SK-N-SH treated with all-trans-retinoic acid at 6 μM for 48 hours (cell line): Measurements from ENCODE around the gene SNX32.

ENCODE experiments used
- ATAC-seq: fragments of 200-7000 bp; cut with Tn5 transposase; 3 replicates; pipeline ENCODE4 v1.9.1; 2020; ENCODE audit warnings: mild to moderate bottlenecking, moderate library complexity
- ARNTL ChIP-seq: fragments of 450-650 bp; formaldehyde crosslinking; IDR thresholded peaks from 2 replicates; pipeline ENCODE4 v1.5.0; 2020; ENCODE audit warnings: low read depth, mild to moderate bottlenecking, moderate library complexity, borderline replicate concordance
- BACH2 ChIP-seq: fragments of 250-450 bp; sonication (Bioruptor Pico); IDR thresholded peaks from 2 replicates; pipeline ENCODE4 v1.9.0; 2021; ENCODE audit warnings: mild to moderate bottlenecking, borderline replicate concordance
- CSDC2 ChIP-seq: fragments of 250-450 bp; sonication (Bioruptor Pico); IDR thresholded peaks from 2 replicates; pipeline ENCODE4 v1.5.0; 2020; ENCODE audit warnings: mild to moderate bottlenecking, moderate library complexity
- CSRNP3 ChIP-seq: fragments of 250-450 bp; sonication (Bioruptor Pico); IDR thresholded peaks from 2 replicates; pipeline ENCODE4 v1.5.1; 2021; ENCODE audit warnings: mild to moderate bottlenecking, moderate library complexity
- ESRRG ChIP-seq: fragments of 250-450 bp; sonication (Bioruptor Pico); IDR thresholded peaks from 2 replicates; pipeline ENCODE4 v1.6.1; 2021; ENCODE audit warnings: mild to moderate bottlenecking
- PATZ1 ChIP-seq: fragments of 250-450 bp; sonication (Bioruptor Pico); IDR thresholded peaks from 2 replicates; pipeline ENCODE4 v1.8.0; 2020; ENCODE audit warnings: mild to moderate bottlenecking, moderate library complexity, borderline replicate concordance
- POU6F1 ChIP-seq: fragments of 250-450 bp; sonication (Bioruptor Pico); IDR thresholded peaks from 2 replicates; pipeline ENCODE4 v1.8.0; 2021; ENCODE audit warnings: low read depth, mild to moderate bottlenecking, moderate library complexity, borderline replicate concordance
- PPARA ChIP-seq: fragments of 250-450 bp; sonication (Bioruptor Pico); IDR thresholded peaks from 2 replicates; pipeline ENCODE4 v1.5.0; 2020; ENCODE audit warnings: mild to moderate bottlenecking, borderline replicate concordance
- RARB ChIP-seq: fragments of 250-450 bp; sonication (Bioruptor Pico); IDR thresholded peaks from 2 replicates; pipeline ENCODE4 v1.8.0; 2021; ENCODE audit warnings: mild to moderate bottlenecking, moderate library complexity
- SNAI2 ChIP-seq: fragments of 250-450 bp; sonication (Bioruptor Pico); IDR thresholded peaks from 2 replicates; pipeline ENCODE4 v1.5.0; 2020; ENCODE audit warnings: mild to moderate bottlenecking, moderate library complexity
- TOX ChIP-seq: fragments of 250-450 bp; sonication (Bioruptor Pico); IDR thresholded peaks from 2 replicates; pipeline ENCODE4 v1.8.0; 2021; ENCODE audit warnings: mild to moderate bottlenecking, moderate library complexity, borderline replicate concordance
- TSHZ2 ChIP-seq: fragments of 250-450 bp; sonication (Bioruptor Pico); IDR thresholded peaks from 2 replicates; pipeline ENCODE4 v1.5.0; 2020; ENCODE audit warnings: mild to moderate bottlenecking, moderate library complexity
- ZC3H10 ChIP-seq: fragments of 250-450 bp; sonication (Bioruptor Pico); IDR thresholded peaks from 2 replicates; pipeline ENCODE4 v1.5.1; 2021; ENCODE audit warnings: mild to moderate bottlenecking, moderate library complexity
- ZFP30 ChIP-seq: fragments of 450-650 bp; formaldehyde crosslinking; IDR thresholded peaks from 2 replicates; pipeline ENCODE4 v1.5.0; 2022; ENCODE audit warnings: mild to moderate bottlenecking, moderate library complexity
- ZNF565 ChIP-seq: fragments of 450-650 bp; formaldehyde crosslinking; conservative IDR thresholded peaks from 2 replicates; pipeline ENCODE4 v1.5.0; 2020; ENCODE audit warnings: low read depth, mild to moderate bottlenecking, moderate library complexity
- ZNF70 ChIP-seq: fragments of 450-650 bp; formaldehyde crosslinking; IDR thresholded peaks from 2 replicates; pipeline ENCODE4 v1.5.0; 2020; ENCODE audit warnings: mild to moderate bottlenecking, moderate library complexity

Gene SNX32

GRCh38 chr11:65886826-65887722 lies 53.3 kb downstream of the SNX32 start:
- ATAC-seq: no peak

GRCh38 chr11:65887723-65888162 lies 54.0 kb downstream of the SNX32 start:
- TF ChIP-seq ZC3H10 (CRISPR knock-in tag) (no peak), RARB (CRISPR knock-in tag) (no peak), CSRNP3 (CRISPR knock-in tag) (no peak), ARNTL (CRISPR knock-in tag) (no peak), POU6F1 (CRISPR knock-in tag) (no peak), CSDC2 (CRISPR knock-in tag) (no peak), SNAI2 (CRISPR knock-in tag) (no peak), BACH2 (CRISPR knock-in tag) (no peak), PPARA (CRISPR knock-in tag) (no peak), TOX (CRISPR knock-in tag) (no peak)
- peak; percentile 9 for ATAC-seq

More at GRCh38 chr11:65886826-65887722, 53.3 kb downstream of the SNX32 start:
- TF ChIP-seq ZC3H10 (CRISPR knock-in tag) (no peak), POU6F1 (CRISPR knock-in tag) (no peak), ZNF565 (CRISPR knock-in tag) (no peak), SNAI2 (CRISPR knock-in tag) (no peak), CSRNP3 (CRISPR knock-in tag) (no peak), TSHZ2 (no peak), BACH2 (CRISPR knock-in tag) (no peak), CSDC2 (CRISPR knock-in tag) (no peak), ESRRG (CRISPR knock-in tag) (no peak), PATZ1 (CRISPR knock-in tag) (no peak), ZFP30 (CRISPR knock-in tag) (no peak), ZNF70 (CRISPR knock-in tag) (no peak)
